CD14-positive monocyte (primary cell): ENCODE data around the gene DPYD. TPM values are rescaled to one million over a fixed set of nuclear protein-coding genes. Genes with fewer than 3 reads are reported as not detected.

Experiments used
- DNase-seq, 3 donors: peaks; one replicate each; pipeline ENCODE4 v3.0.0-alpha.2; 2011 to 2022
- H2AFZ ChIP-seq: 2 replicates; pipeline ENCODE4 v1.6.0; 2012; ENCODE audit warnings: mild to moderate bottlenecking, low read depth, low read length, inconsistent platforms; ENCODE audit not compliant: insufficient read depth, poor library complexity, severe bottlenecking
- H3K27ac ChIP-seq, 2 donors: 1 replicate in 1 of 2; 2 replicates in 1 of 2; pipeline ENCODE4 v1.5.1; 2012 to 2013; ENCODE audit warnings: low read length in 2 of 2, control low read depth in 1 of 2, inconsistent platforms in 1 of 2, low read depth in 1 of 2, mild to moderate bottlenecking in 1 of 2
- H3K27me3 ChIP-seq, 2 donors: one replicate each; pipeline versions ENCODE4 v1.6.0 to v1.6.1; 2011 to 2013; ENCODE audit warnings: low read length in 2 of 2; ENCODE audit not compliant: control insufficient read depth in 2 of 2, insufficient read depth in 2 of 2
- H3K36me3 ChIP-seq, 2 donors: replicated peaks in 1 of 2; 1 replicate in 1 of 2; 2 replicates in 1 of 2; pipeline versions ENCODE4 v1.5.1 to v1.6.1; 2012 to 2013; ENCODE audit warnings: low read length in 2 of 2, control low read depth in 1 of 2, inconsistent platforms in 1 of 2, mild to moderate bottlenecking in 1 of 2; ENCODE audit not compliant: insufficient read depth in 2 of 2, control insufficient read depth in 1 of 2
- H3K4me1 ChIP-seq, 2 donors: 1 replicate in 1 of 2; 2 replicates in 1 of 2; pipeline versions ENCODE4 v1.5.1 to v1.6.1; 2012 to 2013; ENCODE audit warnings: low read length in 2 of 2, control low read depth in 1 of 2, inconsistent platforms in 1 of 2, mild to moderate bottlenecking in 1 of 2, moderate library complexity in 1 of 2; ENCODE audit not compliant: insufficient read depth in 2 of 2, control insufficient read depth in 1 of 2
- H3K4me2 ChIP-seq: replicated peaks from 2 replicates; pipeline ENCODE3; 2012; ENCODE audit warnings: low read length, moderate library complexity, mild to moderate bottlenecking; ENCODE audit not compliant: poor library complexity, severe bottlenecking; ENCODE audit errors: extremely low read depth
- H3K4me3 ChIP-seq, 3 experiments: fragments of 200-600 bp in 1 of 3; sonication (generic) in 1 of 3; replicated peaks in 1 of 3; 1 replicate in 2 of 3; 2 replicates in 1 of 3; pipeline ENCODE4 v1.5.1; 2011 to 2013; ENCODE audit warnings: low read length in 3 of 3, mild to moderate bottlenecking in 3 of 3, control low read depth in 2 of 3, low read depth in 2 of 3, inconsistent platforms in 1 of 3, moderate library complexity in 1 of 3
- H3K79me2 ChIP-seq: 2 replicates; pipeline ENCODE4 v1.6.0; 2012; ENCODE audit warnings: mild to moderate bottlenecking, control low read depth, inconsistent platforms, low read length, moderate library complexity; ENCODE audit not compliant: insufficient read depth
- H3K9ac ChIP-seq: 2 replicates; pipeline ENCODE4 v1.6.0; 2017; ENCODE audit warnings: low read length, mild to moderate bottlenecking; ENCODE audit not compliant: insufficient read depth, poor library complexity, severe bottlenecking
- H3K9me3 ChIP-seq, 2 donors: replicated peaks in 1 of 2; 1 replicate in 1 of 2; 2 replicates in 1 of 2; pipeline versions ENCODE4 v1.5.1 to v1.6.1; 2012 to 2013; ENCODE audit warnings: low read length in 2 of 2, control low read depth in 1 of 2; ENCODE audit not compliant: control insufficient read depth in 1 of 2, insufficient read depth in 1 of 2
- H4K20me1 ChIP-seq: 2 replicates; pipeline ENCODE4 v1.6.0; 2012; ENCODE audit warnings: mild to moderate bottlenecking, low read length, control low read depth, moderate library complexity; ENCODE audit not compliant: insufficient read depth
- H3K27ac Mint-ChIP-seq, 7 donors: one replicate each; pipeline ENCODE4 v1.8.0; 2020; ENCODE audit warnings: mild to moderate bottlenecking in 7 of 7, mixed read lengths in 7 of 7, moderate library complexity in 6 of 7, inconsistent platforms in 2 of 7
- H3K27me3 Mint-ChIP-seq, 3 donors: one replicate each; pipeline ENCODE4 v1.8.0; 2021 to 2022; ENCODE audit warnings: low read depth in 3 of 3, mild to moderate bottlenecking in 3 of 3, mixed read lengths in 3 of 3, moderate library complexity in 3 of 3, inconsistent platforms in 1 of 3
- H3K36me3 Mint-ChIP-seq, 2 donors: one replicate each; pipeline ENCODE4 v1.8.0; 2020; ENCODE audit warnings: mixed read lengths in 2 of 2, inconsistent platforms in 1 of 2, mild to moderate bottlenecking in 1 of 2
- H3K4me1 Mint-ChIP-seq: one replicate; pipeline ENCODE4 v1.8.0; 2020; ENCODE audit warnings: mild to moderate bottlenecking, mixed read lengths
- H3K4me3 Mint-ChIP-seq, 2 donors: one replicate each; pipeline ENCODE4 v1.8.0; 2020; ENCODE audit warnings: mild to moderate bottlenecking in 2 of 2, mixed read lengths in 2 of 2, moderate library complexity in 1 of 2
- H3K9me3 Mint-ChIP-seq, 7 donors: one replicate each; pipeline ENCODE4 v1.8.0; 2020 to 2022; ENCODE audit warnings: mixed read lengths in 7 of 7, mild to moderate bottlenecking in 6 of 7, moderate library complexity in 6 of 7, inconsistent platforms in 2 of 7
- CTCF ChIP-seq: fragments of 200-600 bp; IDR thresholded peaks from one replicate; pipeline ENCODE4 v1.8.0; 2022; ENCODE audit warnings: antibody characterized with exemption, mild to moderate bottlenecking
- WGBS: methylation state at CpG from one replicate; pipeline ENCODE4 v1.1.5; 2013; ENCODE audit warnings: missing lambda C conversion rate; ENCODE audit not compliant: insufficient coverage; 5-methylcytosine and 5-hydroxymethylcytosine counted together
- intact Hi-C, 2 donors: fragments of 100-400 bp; cut with micrococcal nuclease; formaldehyde crosslinking; loops; one replicate each; pipeline versions ENCODE4 v1.15.0 to v1.15.1; 2023
- polyA plus RNA-seq, 3 donors: library from polyadenylated mRNA; depleted of rRNA in 1 of 3; unstranded in 2 of 3; stranded (reverse) in 1 of 3; fragments of 300-500 nt in 2 of 3; fragments of >200 nt in 1 of 3; fragmentation: Illumina TruSeq in 2 of 3; gene quantifications; 1 replicate in 2 of 3; 2 replicates in 1 of 3; pipeline ENCODE4 v1.2.3, GENCODE V29; 2012 to 2021

DPYD gene
- polyA plus RNA-seq, 3 donors: 87.6 to 171 (median 144) TPM

DNA sequence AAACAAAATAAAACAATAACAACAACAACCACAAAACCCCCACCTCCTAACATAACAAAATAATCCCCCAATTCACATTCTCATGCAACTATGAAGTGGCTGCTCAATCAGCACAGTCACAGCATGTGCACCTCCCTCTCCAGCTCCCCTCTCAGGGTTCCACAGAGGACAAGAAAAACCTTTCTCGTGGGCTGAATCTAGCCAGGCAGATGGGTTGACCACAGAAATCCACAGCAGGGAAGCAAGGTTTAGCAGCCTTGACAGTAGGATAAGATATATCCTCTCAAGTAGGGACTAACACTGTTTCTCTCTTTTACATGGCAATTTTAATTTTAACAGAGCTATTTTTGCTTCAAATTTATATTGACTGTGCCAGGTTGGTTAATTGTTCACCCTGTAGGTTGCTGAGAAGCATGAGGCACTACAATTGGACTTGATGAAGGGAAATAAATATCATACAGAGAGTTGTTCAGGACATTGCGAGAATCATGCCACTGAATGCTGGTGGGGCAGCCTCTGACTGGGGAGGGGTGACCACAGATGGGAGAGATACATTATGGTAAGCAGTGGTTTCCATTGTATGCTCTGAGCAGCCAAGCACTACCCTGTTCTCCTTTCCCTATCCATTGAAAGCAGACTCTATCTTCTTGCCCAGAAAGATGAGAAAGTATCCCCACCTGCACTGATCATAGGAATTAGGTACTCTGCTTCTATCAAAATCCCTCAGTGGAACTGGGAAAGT, 535.1 kb downstream of the DPYD start:
- Mint-ChIP-seq H3K4me3 (no peak overlapping the region), H3K4me1 (no peaks in the 10 kb centered on the region), H3K9me3 (peaks cover 0 to 3% (median 2%) of the 10 kb centered on the region in 7 donors), H3K27me3 (no peaks in the 10 kb centered on the region), H3K27ac (peak overlapping the region in 3 of 7 donors; percentile 3 to 64 (median 11)), H3K36me3 (peaks cover 17 to 21% of the 10 kb centered on the region in 2 donors)
- no peak overlapping the region for H3K9ac ChIP-seq
- no peaks in the 10 kb centered on the region for H3K27me3 ChIP-seq
- TF ChIP-seq CTCF: no peak
- H3K36me3 ChIP-seq: peaks cover 14 to 18% of the 10 kb centered on the region in 2 donors
- H3K4me1 ChIP-seq: no peaks in the 10 kb centered on the region
- WGBS: no CpG with 5 or more reads among the region's 2 CpGs
- H2AFZ ChIP-seq: no peak overlapping the region
- H3K79me2 ChIP-seq: no peaks in the 10 kb centered on the region
- no peak overlapping the region for H3K4me3 ChIP-seq
- H3K9me3 ChIP-seq: no peaks in the 10 kb centered on the region
- no peak for DNase-seq
- H3K27ac ChIP-seq: no peak overlapping the region
- H3K4me2 ChIP-seq: no peak overlapping the region
- H4K20me1 ChIP-seq: peaks cover 52% of the 10 kb centered on the region
- intact Hi-C loops: no loop called here

- H3K4me3 Mint-ChIP-seq: no peak overlapping the region
- intact Hi-C loops: no loop called here
- Histone ChIP-seq H3K9me3 (no peaks in the 10 kb centered on the region), H3K4me3 (no peak overlapping the region), H3K9ac (no peak overlapping the region), H2AFZ (no peak overlapping the region), H3K27me3 (no peaks in the 10 kb centered on the region), H4K20me1 (peaks cover 53% of the 10 kb centered on the region), H3K79me2 (no peaks in the 10 kb centered on the region), H3K36me3 (peaks cover 21 to 31% of the 10 kb centered on the region in 2 donors), H3K27ac (no peak overlapping the region), H3K4me1 (no peaks in the 10 kb centered on the region), H3K4me2 (no peak overlapping the region)
- no peak for DNase-seq
- H3K36me3 Mint-ChIP-seq: peaks cover 24 to 29% of the 10 kb centered on the region in 2 donors
- TF ChIP-seq CTCF: no peak
- no peak overlapping the region for H3K27ac Mint-ChIP-seq
- peaks cover 0 to 3% (median 2%) of the 10 kb centered on the region in 7 donors for H3K9me3 Mint-ChIP-seq
- 100% methylated on average over 4 of the region's 5 CpGs for WGBS
- H3K27me3 Mint-ChIP-seq: no peaks in the 10 kb centered on the region
- H3K4me1 Mint-ChIP-seq: no peaks in the 10 kb centered on the region
Measured at GRCh38 chr1:97384294-97384968, 536.4 kb downstream of the DPYD start.
